Activated naive CD4-positive, alpha-beta T cell treated with anti-CD3 and anti-CD28 coated beads, Interleukin-2, amount 10 ng/mL, durations not matched to agents 7 days and 5 days (primary cell): ENCODE results near the gene CASS4.
"Not testable (repeated sequence)": the region's sequence is repeated elsewhere in the genome, so short reads cannot be mapped to it uniquely, and the experiment has no call there.

ENCODE experiments used
- CTCF ChIA-PET: fragments of 350-600 bp; sonication (Branson Sonifier 250); formaldehyde crosslinking; loops from one replicate; lab custom pipeline; 2021; ENCODE audit warnings: antibody characterized with exemption; lab: Charles Lee
- DNase-seq: peaks from one replicate; pipeline ENCODE4 v3.0.0-alpha.2; 2020
- H3K27ac Mint-ChIP-seq: one replicate; pipeline ENCODE4 v1.8.0; 2021; ENCODE audit warnings: mild to moderate bottlenecking, moderate library complexity, mixed read lengths
- H3K27me3 Mint-ChIP-seq: one replicate; pipeline ENCODE4 v1.8.0; 2021; ENCODE audit warnings: mild to moderate bottlenecking, mixed read lengths
- H3K36me3 Mint-ChIP-seq: one replicate; pipeline ENCODE4 v1.8.0; 2021; ENCODE audit warnings: mixed read lengths
- H3K4me1 Mint-ChIP-seq: one replicate; pipeline ENCODE4 v1.8.0; 2021; ENCODE audit warnings: mixed read lengths
- H3K4me3 Mint-ChIP-seq: one replicate; pipeline ENCODE4 v1.8.0; 2021; ENCODE audit warnings: mild to moderate bottlenecking, moderate library complexity, mixed read lengths
- H3K9me3 Mint-ChIP-seq: one replicate; pipeline ENCODE4 v1.8.0; 2021; ENCODE audit warnings: mixed read lengths

CASS4 gene

DNA sequence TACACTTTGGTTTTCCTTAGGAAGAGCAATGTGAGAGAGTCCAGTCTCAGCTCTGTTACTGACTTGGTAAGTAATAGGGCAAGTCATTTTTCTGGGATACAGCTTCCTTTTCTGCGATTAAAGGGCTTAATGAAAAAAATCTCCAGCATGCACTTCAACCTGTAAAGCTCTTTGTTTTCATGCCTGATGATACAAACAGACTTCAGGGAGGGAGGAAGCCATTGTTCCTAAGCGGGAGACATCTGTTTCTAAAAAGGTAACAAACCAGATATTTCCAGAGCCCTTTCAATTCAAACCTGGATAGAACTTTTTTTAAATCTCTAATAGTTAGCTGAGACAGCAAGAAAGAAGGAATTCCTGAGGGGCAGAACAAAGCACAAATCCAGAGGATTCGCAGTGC is 5.2 kb upstream of the CASS4 start:
- Mint-ChIP-seq H3K27me3 (no peaks in the 10 kb centered on the region), H3K4me1 (peaks cover 22% of the 10 kb centered on the region), H3K4me3 (no peak overlapping the region), H3K27ac (no peak overlapping the region), H3K9me3 (no peaks in the 10 kb centered on the region), H3K36me3 (peaks cover 67% of the 10 kb centered on the region)
- CTCF ChIA-PET = interaction anchor here (1.2 to 2.0 kb wide), 2 partner anchors 11 kb away, joined by 3 to 5 read pairs; no protein-coding TSS in a partner anchor
- DNase-seq = no peak

DNA sequence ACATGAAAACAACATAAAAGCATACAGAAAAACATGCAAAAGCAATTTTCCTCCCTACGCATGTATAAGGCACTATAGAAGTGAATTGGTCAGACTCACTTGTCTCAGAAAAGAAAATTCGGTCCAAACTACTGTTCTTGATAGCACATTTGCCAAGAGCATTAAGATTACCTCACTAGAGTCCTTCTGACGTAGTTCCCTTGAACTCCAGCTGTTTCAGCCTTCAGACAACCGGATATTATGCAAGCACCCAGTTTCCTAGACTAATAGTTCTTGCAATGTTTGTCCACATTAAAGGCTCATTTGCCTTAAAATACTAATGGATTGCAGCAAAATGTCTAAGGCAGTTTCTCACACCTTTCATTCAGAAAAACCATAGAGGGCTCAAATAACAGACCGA is 2.5 kb upstream of the CASS4 start:
- no peak overlapping the region for H3K27ac Mint-ChIP-seq
- H3K9me3 Mint-ChIP-seq = peaks cover 4% of the 10 kb centered on the region
- H3K4me1 Mint-ChIP-seq = peaks cover 47% of the 10 kb centered on the region
- CTCF ChIA-PET = interaction anchor here (2.5 kb wide), 1 partner anchor 14 kb away, joined by 7 read pairs; no protein-coding TSS in a partner anchor
- H3K36me3 Mint-ChIP-seq = peaks cover 67% of the 10 kb centered on the region
- no peak overlapping the region for H3K4me3 Mint-ChIP-seq
- no peaks in the 10 kb centered on the region for H3K27me3 Mint-ChIP-seq
- no peak for DNase-seq

DNA sequence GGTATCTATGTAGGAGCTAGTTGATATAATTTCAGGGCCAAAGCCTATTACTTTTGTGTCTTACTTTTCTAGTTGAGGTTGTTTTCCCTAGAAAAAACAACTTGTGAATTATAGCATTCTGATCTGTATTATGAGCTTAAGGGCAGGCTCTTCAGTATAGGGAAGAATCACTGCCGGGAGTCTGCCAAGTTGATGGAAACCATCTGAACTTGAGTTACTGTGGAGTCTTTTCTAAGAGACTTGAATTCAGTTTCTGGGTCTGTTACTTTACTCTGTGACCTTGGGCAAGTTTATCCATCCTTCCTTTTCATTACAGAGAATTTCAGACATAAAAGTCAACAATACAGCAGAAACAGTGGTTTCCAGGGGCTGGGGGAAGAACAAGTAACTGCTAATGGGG is 2.1 kb upstream of the CASS4 start:
- CTCF ChIA-PET = interaction anchor here (2.5 kb wide), 1 partner anchor 15 kb away, joined by 7 read pairs; no protein-coding TSS in a partner anchor
- H3K27me3 Mint-ChIP-seq = no peaks in the 10 kb centered on the region
- H3K4me1 Mint-ChIP-seq = peaks cover 50% of the 10 kb centered on the region
- H3K27ac Mint-ChIP-seq = peak overlapping the region; percentile 20
- no peak for DNase-seq
- H3K36me3 Mint-ChIP-seq = peaks cover 66% of the 10 kb centered on the region
- peaks cover 4% of the 10 kb centered on the region for H3K9me3 Mint-ChIP-seq
- H3K4me3 Mint-ChIP-seq = no peak overlapping the region

DNA sequence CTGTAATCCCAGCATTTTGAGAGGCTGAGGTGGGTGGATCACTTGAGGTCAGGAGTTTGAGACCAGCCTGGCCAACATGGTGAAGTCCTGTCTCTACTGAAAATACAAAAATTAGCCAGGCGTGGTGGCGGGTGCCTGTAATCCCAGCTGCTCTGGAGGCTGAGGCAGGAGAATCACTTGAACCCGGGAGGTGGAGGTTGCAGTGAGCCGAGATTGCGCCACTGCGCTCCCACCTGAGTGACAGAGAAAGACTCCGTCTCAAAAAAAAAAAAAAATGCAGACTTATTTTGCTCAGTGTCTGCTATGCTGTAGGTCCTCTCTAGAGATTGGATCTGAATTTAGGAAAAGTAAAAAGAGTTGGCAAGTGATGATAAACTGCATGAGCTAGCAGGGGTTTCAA is 773 bp upstream of the CASS4 start:
- DNase-seq, H3K9me3 Mint-ChIP-seq, H3K27me3 Mint-ChIP-seq: not testable (repeated sequence)
- peaks cover 57% of the 10 kb centered on the region for H3K36me3 Mint-ChIP-seq
- H3K4me1 Mint-ChIP-seq = peaks cover 55% of the 10 kb centered on the region
- peak overlapping the region; percentile 93 for H3K27ac Mint-ChIP-seq
- H3K4me3 Mint-ChIP-seq = peak overlapping the region; percentile 81
- CTCF ChIA-PET = interaction anchor here (0.6 to 3.7 kb wide), 6 partner anchors 9 to 57 kb away, joined by 3 to 19 read pairs (median 4); partner anchors contain the start of gene RTF2

DNA sequence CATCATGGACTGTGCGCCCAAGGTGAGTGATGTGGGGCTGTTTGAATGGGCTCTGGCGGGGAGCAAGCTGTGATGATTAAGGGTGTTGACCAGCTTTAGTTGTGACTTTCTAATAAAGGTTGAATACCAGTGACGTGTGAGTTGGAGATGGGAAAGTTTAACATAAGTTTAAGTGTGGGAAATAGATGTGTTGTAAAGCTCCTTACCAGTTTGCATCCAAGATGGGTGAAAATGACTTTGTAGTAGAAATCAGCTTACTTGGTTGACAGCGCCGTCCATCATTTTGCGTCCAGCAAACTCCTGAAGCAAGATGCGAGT is 372 bp downstream of the CASS4 start:
- peak overlapping the region; percentile 81 for H3K4me3 Mint-ChIP-seq
- peak overlapping the region; percentile 93 for H3K27ac Mint-ChIP-seq
- no peaks in the 10 kb centered on the region for H3K27me3 Mint-ChIP-seq
- H3K4me1 Mint-ChIP-seq = peaks cover 66% of the 10 kb centered on the region
- peaks cover 4% of the 10 kb centered on the region for H3K9me3 Mint-ChIP-seq
- CTCF ChIA-PET = interaction anchor here (0.7 to 3.7 kb wide), 9 partner anchors 10 to 71 kb away, joined by 3 to 19 read pairs (median 4); partner anchors contain the start of gene RTF2
- peaks cover 53% of the 10 kb centered on the region for H3K36me3 Mint-ChIP-seq
- DNase-seq = no peak

GRCh38 chr20:56412949-56413348 is 889 bp downstream of the CASS4 start:
- CTCF ChIA-PET = interaction anchor here (0.9 to 3.7 kb wide), 5 partner anchors 11 to 56 kb away, joined by 3 to 19 read pairs (median 4); partner anchors contain the start of gene RTF2
- Mint-ChIP-seq H3K27me3 (no peaks in the 10 kb centered on the region), H3K4me3 (peak overlapping the region; percentile 81), H3K36me3 (peaks cover 53% of the 10 kb centered on the region), H3K27ac (peak overlapping the region; percentile 93), H3K4me1 (peaks cover 71% of the 10 kb centered on the region), H3K9me3 (peaks cover 4% of the 10 kb centered on the region)
- DNase-seq = no peak

GRCh38 chr20:56414842-56415765 is 3.0 kb downstream of the CASS4 start:
- Mint-ChIP-seq H3K27me3 (no peaks in the 10 kb centered on the region), H3K4me1 (peaks cover 80% of the 10 kb centered on the region), H3K9me3 (peaks cover 4% of the 10 kb centered on the region), H3K4me3 (peak overlapping the region; percentile 33), H3K36me3 (peaks cover 44% of the 10 kb centered on the region), H3K27ac (peak overlapping the region; percentile 79)
- CTCF ChIA-PET = interaction anchor here (1.4 to 3.7 kb wide), 2 partner anchors 11 to 17 kb away, joined by 4 to 19 read pairs; no protein-coding TSS in a partner anchor
- DNase-seq = peak; percentile 37

DNA sequence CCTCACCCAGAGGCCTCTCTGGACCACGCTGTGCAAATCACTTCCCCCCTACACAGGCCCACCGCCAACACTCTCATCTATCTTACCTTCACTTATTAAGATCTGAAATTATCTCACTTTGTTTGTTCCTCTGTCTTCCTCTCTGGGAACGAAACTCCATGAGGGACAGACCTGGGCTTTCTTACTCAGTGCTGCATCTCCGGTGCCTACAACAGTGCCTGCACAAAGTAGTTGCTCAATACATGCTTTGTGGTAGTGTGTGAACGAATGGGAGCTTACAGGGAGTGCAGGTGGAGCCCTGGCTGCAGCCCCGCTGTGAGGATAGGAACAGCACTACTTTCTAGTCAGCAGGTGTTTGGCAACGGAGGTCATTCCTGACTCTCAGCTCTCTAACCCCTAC is 5.3 kb downstream of the CASS4 start:
- no peak for DNase-seq
- Mint-ChIP-seq H3K4me3 (no peak overlapping the region), H3K27me3 (no peaks in the 10 kb centered on the region), H3K9me3 (peaks cover under 1% of the 10 kb centered on the region), H3K36me3 (peaks cover 46% of the 10 kb centered on the region), H3K27ac (no peak overlapping the region), H3K4me1 (peaks cover 84% of the 10 kb centered on the region)
- CTCF ChIA-PET = interaction anchor here (1.1 to 1.5 kb wide), 2 partner anchors 9 to 11 kb away, joined by 3 to 5 read pairs; no protein-coding TSS in a partner anchor

- peaks cover 84% of the 10 kb centered on the region for H3K4me1 Mint-ChIP-seq
- DNase-seq = no peak
- no peak overlapping the region for H3K4me3 Mint-ChIP-seq
- H3K27ac Mint-ChIP-seq = peak overlapping the region; percentile 84
- no peaks in the 10 kb centered on the region for H3K9me3 Mint-ChIP-seq
- CTCF ChIA-PET = interaction anchor here (1.1 to 1.5 kb wide), 2 partner anchors 8 to 11 kb away, joined by 3 to 5 read pairs; no protein-coding TSS in a partner anchor
- no peaks in the 10 kb centered on the region for H3K27me3 Mint-ChIP-seq
- H3K36me3 Mint-ChIP-seq = peaks cover 43% of the 10 kb centered on the region
Measured at GRCh38 chr20:56417911-56418310, 5.9 kb downstream of the CASS4 start.

GRCh38 chr20:56418385-56418861 is 6.4 kb downstream of the CASS4 start:
- no peaks in the 10 kb centered on the region for H3K27me3 Mint-ChIP-seq
- DNase-seq = peak; percentile 36
- no peaks in the 10 kb centered on the region for H3K9me3 Mint-ChIP-seq
- H3K4me3 Mint-ChIP-seq = peak overlapping the region; percentile 22
- CTCF ChIA-PET = interaction anchor here (1.1 to 1.5 kb wide), 2 partner anchors 8 to 12 kb away, joined by 3 to 5 read pairs; no protein-coding TSS in a partner anchor
- H3K27ac Mint-ChIP-seq = peak overlapping the region; percentile 84
- H3K36me3 Mint-ChIP-seq = peaks cover 41% of the 10 kb centered on the region
- H3K4me1 Mint-ChIP-seq = peaks cover 83% of the 10 kb centered on the region

GRCh38 chr20:56420028-56420427 is 8.0 kb downstream of the CASS4 start:
- CTCF ChIA-PET = no interaction called here
- no peak for DNase-seq
- H3K4me1 Mint-ChIP-seq = peaks cover 69% of the 10 kb centered on the region
- H3K27ac Mint-ChIP-seq = peak overlapping the region; percentile 28
- H3K4me3 Mint-ChIP-seq = no peak overlapping the region
- H3K9me3 Mint-ChIP-seq = no peaks in the 10 kb centered on the region
- no peaks in the 10 kb centered on the region for H3K27me3 Mint-ChIP-seq
- peaks cover 34% of the 10 kb centered on the region for H3K36me3 Mint-ChIP-seq

DNA sequence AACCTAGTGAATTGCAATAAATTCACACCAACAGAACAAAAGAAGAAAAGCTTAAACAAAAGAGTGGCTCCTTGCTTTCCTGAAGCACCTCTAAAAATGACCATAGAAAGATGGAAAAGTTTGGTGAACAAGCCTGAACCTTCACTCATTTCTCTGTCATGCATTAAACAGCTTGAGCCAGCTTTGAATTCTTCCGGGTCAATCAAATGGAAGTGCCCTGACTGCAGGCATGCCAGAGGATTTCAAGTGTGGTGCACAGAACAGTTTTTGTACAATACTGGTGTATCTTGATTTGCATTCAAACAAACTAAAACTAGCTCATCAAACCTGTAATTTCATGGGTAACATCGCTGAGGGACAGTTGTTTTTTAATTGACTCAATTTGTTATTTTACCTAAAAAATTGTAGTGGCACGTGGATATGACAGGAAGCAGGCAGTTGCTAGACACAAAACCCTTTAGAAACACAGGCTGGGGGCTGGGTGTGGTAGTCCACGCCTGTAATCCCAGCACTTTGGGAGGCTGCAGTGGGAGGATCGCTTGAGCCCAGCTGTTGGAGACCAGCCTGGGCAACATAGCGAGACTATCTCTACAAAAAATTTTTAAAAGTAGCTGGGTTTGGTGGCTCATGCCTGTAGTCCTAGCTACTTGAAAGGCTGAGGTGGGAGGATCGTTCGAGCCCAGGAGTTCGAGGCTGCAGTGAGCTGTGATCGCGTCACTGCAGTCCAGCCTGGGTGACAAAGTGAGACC is 9.1 kb downstream of the CASS4 start:
- peaks cover 33% of the 10 kb centered on the region for H3K36me3 Mint-ChIP-seq
- peak overlapping the region; percentile 52 for H3K27ac Mint-ChIP-seq
- CTCF ChIA-PET = interaction anchor here (0.9 kb wide), 1 partner anchor 48 kb away, joined by 3 read pairs; the partner anchor contains the start of gene RTF2

DNA sequence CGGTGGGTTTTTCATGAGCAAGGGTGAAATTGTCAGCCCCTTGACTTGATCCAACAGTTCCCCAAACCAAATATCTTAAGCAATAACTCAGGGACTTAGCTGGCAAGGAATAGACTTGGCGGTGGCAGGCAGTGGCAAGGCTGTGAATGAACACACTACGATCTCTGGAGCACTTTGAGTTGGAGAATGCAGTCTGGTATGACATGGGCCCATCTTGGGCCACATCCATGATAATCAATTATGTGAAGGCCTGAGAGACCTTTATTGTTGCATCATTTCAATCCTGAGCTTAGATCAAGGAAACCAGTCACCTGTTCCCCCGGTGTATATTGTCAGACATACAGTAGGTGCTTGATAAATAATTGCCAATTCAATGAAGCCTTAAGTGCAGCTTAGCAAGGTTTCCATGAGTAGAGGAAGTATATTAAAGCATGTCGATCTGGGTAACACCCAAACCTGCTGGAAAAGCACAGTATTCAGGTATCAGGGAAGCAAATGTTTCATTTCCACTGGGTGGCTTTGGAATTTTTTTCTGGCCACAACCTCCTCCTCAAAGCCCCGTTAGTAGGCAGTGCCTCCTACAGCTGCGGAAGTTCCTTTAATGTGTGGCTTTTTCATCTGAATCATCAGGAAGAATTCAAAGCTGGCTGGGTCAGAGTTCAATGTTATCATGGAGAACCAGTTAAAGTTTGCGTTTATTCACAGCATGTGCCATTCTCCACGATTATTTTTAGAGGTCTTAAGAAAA is 10.2 kb downstream of the CASS4 start:
- Mint-ChIP-seq H3K27me3 (no peaks in the 10 kb centered on the region), H3K27ac (no peak overlapping the region), H3K4me1 (peaks cover 55% of the 10 kb centered on the region), H3K9me3 (no peaks in the 10 kb centered on the region), H3K4me3 (no peak overlapping the region), H3K36me3 (peaks cover 29% of the 10 kb centered on the region)
- DNase-seq = no peak
- CTCF ChIA-PET = interaction anchor here (0.6 to 1.2 kb wide), 2 partner anchors 11 to 45 kb away, joined by 3 to 4 read pairs; no protein-coding TSS in a partner anchor

More for the DNA sequence above, 9.1 kb downstream of the CASS4 start:
- no peaks in the 10 kb centered on the region for H3K27me3 Mint-ChIP-seq
- no peaks in the 10 kb centered on the region for H3K9me3 Mint-ChIP-seq
- no peak for DNase-seq
- no peak overlapping the region for H3K4me3 Mint-ChIP-seq
- H3K4me1 Mint-ChIP-seq = peaks cover 64% of the 10 kb centered on the region
